Calu3 (cell line): ENCODE data around the gene TMC2. TPM values are rescaled to one million over a fixed set of nuclear protein-coding genes. Genes with fewer than 3 reads are reported as not detected.

Experiments used
- BruUV-seq: library from RNA; stranded (reverse); fragments of 400-500 nt; replicated peaks from 2 replicates; lab custom pipeline; 2021; lab: Mats Ljungman, UMichigan
- CTCF ChIA-PET: fragments of 300-600 bp; sonication (Branson Sonifier 250); formaldehyde crosslinking; loops from one replicate; lab custom pipeline; 2022; ENCODE audit warnings: antibody characterized with exemption; lab: Charles Lee
- DNase-seq: peaks from one replicate; pipeline ENCODE4 v3.0.0; 2022
- H3K27ac Mint-ChIP-seq: one replicate; pipeline ENCODE4 v1.8.0; 2022; ENCODE audit warnings: mixed read lengths; ENCODE audit not compliant: unreplicated experiment
- H3K27me3 Mint-ChIP-seq: one replicate; pipeline ENCODE4 v1.8.0; 2022; ENCODE audit warnings: mixed read lengths; ENCODE audit not compliant: unreplicated experiment
- H3K36me3 Mint-ChIP-seq: one replicate; pipeline ENCODE4 v1.8.0; 2022; ENCODE audit warnings: mild to moderate bottlenecking, moderate library complexity, mixed read lengths; ENCODE audit not compliant: insufficient read depth, unreplicated experiment
- H3K4me1 Mint-ChIP-seq: one replicate; pipeline ENCODE4 v1.8.0; 2022; ENCODE audit warnings: mild to moderate bottlenecking, low read depth, mixed read lengths; ENCODE audit not compliant: unreplicated experiment
- H3K4me3 Mint-ChIP-seq: one replicate; pipeline ENCODE4 v1.8.0; 2022; ENCODE audit warnings: mild to moderate bottlenecking, low read depth, moderate library complexity, mixed read lengths; ENCODE audit not compliant: unreplicated experiment
- H3K9me3 Mint-ChIP-seq: one replicate; pipeline ENCODE4 v1.8.0; 2022; ENCODE audit warnings: low read depth, mixed read lengths; ENCODE audit not compliant: unreplicated experiment
- intact Hi-C: fragments of 100-400 bp; cut with micrococcal nuclease; formaldehyde crosslinking; loops from one replicate; pipeline ENCODE4 v1.10.0; 2022; ENCODE audit not compliant: unreplicated experiment
- total RNA-seq: library from RNA; stranded (reverse); gene quantifications from 2 replicates; pipeline ENCODE4 v1.2.3, GENCODE V29; 2022
- TF ChIP-seq, protein P1 (sequence below): fragments of 200-600 bp; IDR thresholded peaks from one replicate; pipeline ENCODE4 v1.8.0; 2022; ENCODE audit warnings: antibody characterized with exemption; ENCODE audit not compliant: unreplicated experiment

The TMC2 gene
- total RNA-seq, 1 experiment from 2014 or later, result not detected

DNA sequence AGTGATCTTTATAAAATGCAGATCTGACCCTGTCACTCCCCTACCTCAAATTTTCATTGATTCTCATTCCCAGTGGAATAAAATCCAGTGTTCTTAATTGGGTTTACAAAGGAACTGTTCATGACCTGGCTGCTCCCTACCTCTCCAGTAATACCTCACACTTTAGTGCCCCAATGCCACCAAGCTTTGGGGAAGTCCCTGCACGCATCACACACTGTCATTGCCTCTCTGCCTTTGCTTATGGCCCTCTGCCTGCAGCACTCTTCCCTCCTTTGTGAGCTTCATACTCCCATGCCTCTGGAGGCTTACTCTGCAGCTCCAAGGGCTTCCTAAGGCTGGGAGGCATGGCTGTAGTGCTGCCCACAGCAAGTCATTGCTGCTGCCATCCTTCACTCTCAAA lies 57.4 kb downstream of the TMC2 start:
- no peaks in the 10 kb centered on the region for H3K36me3 Mint-ChIP-seq
- no peak overlapping the region for H3K4me3 Mint-ChIP-seq
- peaks cover 50% of the 10 kb centered on the region for H3K27me3 Mint-ChIP-seq
- no peaks in the 10 kb centered on the region for H3K4me1 Mint-ChIP-seq
- BruUV-seq, result no TSS peak
- intact Hi-C loops, result no loop called here
- TF ChIP-seq, protein P1, sequence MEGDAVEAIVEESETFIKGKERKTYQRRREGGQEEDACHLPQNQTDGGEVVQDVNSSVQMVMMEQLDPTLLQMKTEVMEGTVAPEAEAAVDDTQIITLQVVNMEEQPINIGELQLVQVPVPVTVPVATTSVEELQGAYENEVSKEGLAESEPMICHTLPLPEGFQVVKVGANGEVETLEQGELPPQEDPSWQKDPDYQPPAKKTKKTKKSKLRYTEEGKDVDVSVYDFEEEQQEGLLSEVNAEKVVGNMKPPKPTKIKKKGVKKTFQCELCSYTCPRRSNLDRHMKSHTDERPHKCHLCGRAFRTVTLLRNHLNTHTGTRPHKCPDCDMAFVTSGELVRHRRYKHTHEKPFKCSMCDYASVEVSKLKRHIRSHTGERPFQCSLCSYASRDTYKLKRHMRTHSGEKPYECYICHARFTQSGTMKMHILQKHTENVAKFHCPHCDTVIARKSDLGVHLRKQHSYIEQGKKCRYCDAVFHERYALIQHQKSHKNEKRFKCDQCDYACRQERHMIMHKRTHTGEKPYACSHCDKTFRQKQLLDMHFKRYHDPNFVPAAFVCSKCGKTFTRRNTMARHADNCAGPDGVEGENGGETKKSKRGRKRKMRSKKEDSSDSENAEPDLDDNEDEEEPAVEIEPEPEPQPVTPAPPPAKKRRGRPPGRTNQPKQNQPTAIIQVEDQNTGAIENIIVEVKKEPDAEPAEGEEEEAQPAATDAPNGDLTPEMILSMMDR, result no peak
- no peak overlapping the region for H3K27ac Mint-ChIP-seq
- CTCF ChIA-PET, result interaction anchor here (0.7 kb wide), 1 partner anchor 339 kb away, joined by 6 read pairs; no protein-coding TSS in a partner anchor
- H3K9me3 Mint-ChIP-seq, result no peaks in the 10 kb centered on the region
- no peak for DNase-seq

DNA sequence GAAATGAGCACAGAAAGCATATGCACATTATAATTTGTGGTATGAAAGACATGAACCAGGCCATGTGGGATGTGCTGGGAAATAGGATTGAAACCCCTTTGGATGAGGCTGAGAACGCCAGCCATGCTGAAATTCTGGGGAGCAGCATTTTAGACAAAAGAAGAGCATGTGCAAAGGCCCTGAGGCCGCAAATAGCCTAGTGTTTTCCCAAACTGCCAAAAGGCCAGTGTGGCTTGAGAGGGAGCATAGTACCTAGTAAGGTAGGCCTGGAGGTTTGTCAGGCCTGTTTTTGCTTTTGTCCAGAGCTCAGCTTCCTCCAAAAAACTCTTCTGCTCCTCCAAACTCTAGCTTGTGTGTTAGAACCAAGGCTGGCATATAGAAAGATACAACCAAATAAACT lies 58.7 kb downstream of the TMC2 start:
- no peaks in the 10 kb centered on the region for H3K4me1 Mint-ChIP-seq
- no peaks in the 10 kb centered on the region for H3K9me3 Mint-ChIP-seq
- no peak for DNase-seq
- no peak overlapping the region for H3K27ac Mint-ChIP-seq
- CTCF ChIA-PET, result no interaction called here
- H3K27me3 Mint-ChIP-seq, result peaks cover 41% of the 10 kb centered on the region
- no peak overlapping the region for H3K4me3 Mint-ChIP-seq
- TF ChIP-seq, protein P1, result no peak
- intact Hi-C loops, result no loop called here
- no peaks in the 10 kb centered on the region for H3K36me3 Mint-ChIP-seq
- BruUV-seq, result no TSS peak

DNA sequence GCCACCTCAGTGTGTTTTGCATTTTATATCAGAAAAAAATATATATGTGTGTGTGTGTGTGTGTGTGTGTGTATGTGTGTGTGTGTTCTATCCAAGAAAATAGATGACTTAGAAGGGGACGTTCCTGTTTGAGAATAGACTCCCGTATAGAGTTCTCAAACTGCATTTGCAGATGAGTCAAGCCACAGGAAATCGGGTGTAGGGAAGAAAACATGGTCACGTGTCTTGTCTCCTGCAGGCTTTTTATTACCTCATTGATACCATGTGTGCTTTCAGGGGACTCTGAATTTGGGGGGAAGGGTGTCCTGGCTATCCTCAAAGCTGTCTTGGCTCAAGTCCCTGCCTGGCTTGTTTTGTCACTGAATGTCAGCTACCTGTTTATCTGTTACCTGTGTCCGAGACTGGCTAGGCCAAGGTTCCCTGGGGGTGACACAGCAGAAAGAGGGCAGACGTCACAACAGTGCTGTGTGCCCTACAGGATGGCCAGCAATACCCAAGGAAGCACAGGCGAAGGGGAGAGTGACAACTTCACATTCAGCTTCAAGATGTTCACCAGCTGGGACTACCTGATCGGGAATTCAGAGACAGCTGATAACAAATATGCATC lies 60.4 kb downstream of the TMC2 start:
- CTCF ChIA-PET, result no interaction called here
- Mint-ChIP-seq H3K27ac (no peak overlapping the region), H3K27me3 (peaks cover 33% of the 10 kb centered on the region), H3K9me3 (no peaks in the 10 kb centered on the region), H3K4me3 (no peak overlapping the region), H3K36me3 (no peaks in the 10 kb centered on the region), H3K4me1 (no peaks in the 10 kb centered on the region)
- DNase-seq, result no peak
- TF ChIP-seq, protein P1, result no peak
- intact Hi-C loops, result no loop called here
- BruUV-seq, result no TSS peak

DNA sequence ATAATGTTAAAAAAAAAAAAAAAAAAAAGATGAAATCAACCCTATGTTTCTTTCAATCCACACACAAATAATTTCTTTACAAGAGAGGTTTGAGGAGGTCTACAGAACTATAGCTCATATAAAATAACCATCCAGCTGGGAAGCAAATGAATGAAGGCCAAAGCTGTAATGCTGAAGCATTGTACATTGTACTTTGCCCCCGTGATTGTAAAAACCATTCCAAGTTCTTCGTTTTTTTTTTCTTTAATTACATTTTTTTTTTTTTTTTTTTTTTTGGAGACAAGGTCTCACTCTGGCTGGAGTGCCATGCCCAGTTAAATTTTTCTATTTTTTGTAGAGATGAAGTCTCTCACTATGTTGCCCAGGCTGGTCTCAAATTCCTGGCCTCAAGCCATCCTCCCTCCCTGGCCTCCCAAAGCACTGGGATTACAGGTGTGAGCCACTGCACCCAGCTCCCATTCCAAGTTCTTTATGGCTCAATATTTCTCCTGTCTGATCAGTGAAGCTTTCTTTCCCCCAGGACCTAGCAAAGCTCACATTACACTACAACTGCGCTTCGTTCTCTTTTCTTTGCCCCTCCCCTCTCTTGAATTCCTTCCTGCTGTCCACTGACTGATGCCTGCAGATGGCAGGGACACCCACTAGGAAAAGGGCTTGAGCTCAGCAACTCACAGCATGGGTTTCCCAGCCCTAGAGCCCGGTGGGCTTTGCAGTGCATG lies 63.1 kb downstream of the TMC2 start:
- CTCF ChIA-PET, result interaction anchor here (1.5 kb wide), 1 partner anchor 10 kb away, joined by 3 read pairs; no protein-coding TSS in a partner anchor
- Mint-ChIP-seq H3K36me3 (no peaks in the 10 kb centered on the region), H3K4me1 (no peaks in the 10 kb centered on the region), H3K9me3 (no peaks in the 10 kb centered on the region), H3K27ac (no peak overlapping the region), H3K4me3 (no peak overlapping the region), H3K27me3 (peaks cover 6% of the 10 kb centered on the region)
- no TSS peak for BruUV-seq
- intact Hi-C loops, result no loop called here
- TF ChIP-seq, protein P1, result no peak
- no peak for DNase-seq
